B cell (primary cell): ENCODE results near the gene TRUB1. TPM values are rescaled to one million over a fixed set of nuclear protein-coding genes. Genes with fewer than 3 reads are reported as not detected.

Experiments
- ATAC-seq: fragments of 200-7000 bp; cut with Tn5 transposase; one replicate; pipeline ENCODE4 v1.10.0; 2021; ENCODE audit warnings: low read depth, mild to moderate bottlenecking, moderate number of reproducible peaks, moderate library complexity
- CTCF ChIA-PET: fragments of 350-600 bp; sonication (Branson Sonifier 250); formaldehyde crosslinking; loops from one replicate; lab custom pipeline; 2021; ENCODE audit warnings: antibody characterized with exemption, inconsistent platforms; lab: Charles Lee
- POLR2A ChIA-PET: fragments of 350-600 bp; sonication (Branson Sonifier 250); formaldehyde crosslinking; loops from one replicate; lab custom pipeline; 2021; ENCODE audit warnings: antibody characterized with exemption; lab: Charles Lee
- DNase-seq: peaks from one replicate; pipeline ENCODE4 v3.0.0; 2013
- H2AFZ ChIP-seq: 2 replicates; pipeline ENCODE4 v1.6.1; 2012; ENCODE audit warnings: mild to moderate bottlenecking, low read depth, low read length; ENCODE audit not compliant: insufficient read depth, poor library complexity, severe bottlenecking
- H3K27ac ChIP-seq, 2 donors: 1 replicate in 1 of 2; 2 replicates in 1 of 2; pipeline ENCODE4 v1.5.1; 2012 to 2013; ENCODE audit warnings: low read length in 2 of 2, mild to moderate bottlenecking in 2 of 2, moderate library complexity in 1 of 2
- H3K27me3 ChIP-seq, 4 experiments: fragments of 200-600 bp in 1 of 4; sonication (generic) in 1 of 4; replicated peaks in 1 of 4; 1 replicate in 2 of 4; 2 replicates in 2 of 4; pipeline versions ENCODE4 v1.6.1 to v1.7.0; 2013 to 2016; ENCODE audit warnings: low read length in 3 of 4, mild to moderate bottlenecking in 2 of 4, mixed read lengths in 1 of 4, moderate library complexity in 1 of 4; ENCODE audit not compliant: insufficient read depth in 4 of 4, control insufficient read depth in 3 of 4; ENCODE audit errors: control extremely low read depth in 1 of 4
- H3K36me3 ChIP-seq, 2 experiments: replicated peaks in 1 of 2; 1 replicate in 1 of 2; 2 replicates in 1 of 2; pipeline versions ENCODE4 v1.6.1 to v1.7.1; 2013; ENCODE audit warnings: low read length in 1 of 2; ENCODE audit not compliant: insufficient read depth in 2 of 2, control insufficient read depth in 1 of 2; ENCODE audit errors: control extremely low read depth in 1 of 2, extremely low read depth in 1 of 2
- H3K4me1 ChIP-seq, 2 donors: fragments of 200-600 bp in 1 of 2; sonication (generic) in 1 of 2; 1 replicate in 1 of 2; 2 replicates in 1 of 2; pipeline versions ENCODE4 v1.5.1 to v1.6.1; 2013 to 2017; ENCODE audit warnings: low read length in 2 of 2; ENCODE audit not compliant: control insufficient read depth in 2 of 2, insufficient read depth in 2 of 2
- H3K4me2 ChIP-seq: replicated peaks from 2 replicates; pipeline ENCODE3; 2012; ENCODE audit warnings: mild to moderate bottlenecking, low read depth, low read length; ENCODE audit not compliant: poor library complexity, severe bottlenecking
- H3K4me3 ChIP-seq, 5 experiments: fragments of 200-600 bp in 1 of 5; sonication (generic) in 1 of 5; 1 replicate in 3 of 5; 2 replicates in 2 of 5; pipeline versions ENCODE4 v1.5.1 to v1.7.0; 2011 to 2016; ENCODE audit warnings: low read length in 4 of 5, mild to moderate bottlenecking in 4 of 5, low read depth in 2 of 5, control low read depth in 1 of 5, moderate library complexity in 1 of 5; ENCODE audit not compliant: insufficient read depth in 1 of 5; ENCODE audit errors: control extremely low read depth in 1 of 5, extremely low read depth in 1 of 5
- H3K79me2 ChIP-seq: fragments of 200-600 bp; sonication (generic); one replicate; pipeline ENCODE4 v1.6.0; 2016; ENCODE audit warnings: low read length; ENCODE audit not compliant: control insufficient read depth, insufficient read depth
- H3K9ac ChIP-seq: fragments of 200-600 bp; sonication (generic); 2 replicates; pipeline ENCODE4 v1.6.1; 2017; ENCODE audit warnings: mild to moderate bottlenecking, low read length, moderate library complexity
- H3K9me3 ChIP-seq, 3 donors: one replicate each; pipeline versions ENCODE4 v1.6.1 to v1.7.1; 2013; ENCODE audit warnings: low read length in 2 of 3; ENCODE audit not compliant: control insufficient read depth in 2 of 3, insufficient read depth in 1 of 3; ENCODE audit errors: control extremely low read depth in 1 of 3
- H4K20me1 ChIP-seq: 2 replicates; pipeline ENCODE4 v1.6.0; 2012; ENCODE audit warnings: mild to moderate bottlenecking, low read length; ENCODE audit not compliant: insufficient read depth, control insufficient read depth, poor library complexity, severe bottlenecking
- H3K27ac Mint-ChIP-seq: one replicate; pipeline ENCODE4 v1.8.0; 2021; ENCODE audit warnings: mixed read lengths
- H3K27me3 Mint-ChIP-seq: one replicate; pipeline ENCODE4 v1.8.0; 2021; ENCODE audit warnings: mixed read lengths
- H3K4me1 Mint-ChIP-seq: one replicate; pipeline ENCODE4 v1.8.0; 2021; ENCODE audit warnings: mixed read lengths
- H3K4me3 Mint-ChIP-seq: one replicate; pipeline ENCODE4 v1.8.0; 2021; ENCODE audit warnings: mixed read lengths
- H3K9me3 Mint-ChIP-seq: one replicate; pipeline ENCODE4 v1.8.0; 2022; ENCODE audit warnings: mixed read lengths; ENCODE audit not compliant: insufficient read depth
- CTCF ChIP-seq: fragments of 200-600 bp; IDR thresholded peaks from one replicate; pipeline ENCODE4 v1.8.0; 2022; ENCODE audit warnings: antibody characterized with exemption, mild to moderate bottlenecking
- EZH2 ChIP-seq: IDR thresholded peaks from 2 replicates; pipeline ENCODE4 v1.6.1; 2012; ENCODE audit warnings: borderline replicate concordance, low read depth, mild to moderate bottlenecking, moderate library complexity, low read length; ENCODE audit not compliant: insufficient read depth, poor library complexity, severe bottlenecking
- whole genome bisulfite sequencing: methylation state at CpG from one replicate; pipeline ENCODE4 v1.1.5; 2013; ENCODE audit warnings: missing lambda C conversion rate; ENCODE audit not compliant: insufficient coverage; 5-methylcytosine and 5-hydroxymethylcytosine counted together
- intact Hi-C: fragments of 100-400 bp; cut with micrococcal nuclease; formaldehyde crosslinking; loops from one replicate; pipeline ENCODE4 v1.10.0; 2022
- polyA plus RNA-seq: library from polyadenylated mRNA; depleted of rRNA; stranded (reverse); fragments of >200 nt; gene quantifications from 2 replicates; pipeline ENCODE4 v1.2.3, GENCODE V29; 2012
- total RNA-seq, 2 donors: library from RNA; stranded (reverse); fragments of 120-200 nt in 1 of 2; gene quantifications; 1 replicate in 1 of 2; 2 replicates in 1 of 2; pipeline versions ENCODE4 v1.2.3 to v1.2.4, GENCODE V29; 2013 to 2022

The TRUB1 gene
- total and polyA plus RNA-seq, 2 donors (not counting 1 experiment from before 2014, with no cell fraction given): 6.5 to 15.7 TPM

DNA sequence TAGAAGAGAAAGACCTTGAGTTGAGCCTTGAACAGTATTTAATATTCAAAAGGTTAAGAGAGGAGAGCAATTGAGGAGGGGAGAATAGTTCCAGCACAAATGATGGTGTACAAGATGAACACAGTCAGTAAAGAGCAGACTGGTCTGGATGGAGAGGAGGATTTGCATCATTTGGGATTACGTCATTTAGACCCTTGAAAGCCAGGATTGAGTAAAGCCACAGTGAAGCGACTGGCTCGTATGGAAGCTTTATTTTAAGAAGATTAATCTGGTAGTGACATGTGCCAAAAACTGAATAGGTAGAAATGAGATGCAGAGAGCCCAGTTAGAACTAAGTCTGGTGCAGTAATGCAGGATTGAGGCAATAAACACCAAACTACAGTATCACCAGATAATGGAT lies 52.6 kb downstream of the TRUB1 start:
- H3K4me3 ChIP-seq: no peak overlapping the region
- WGBS: 100% methylated on average over 1 of the region's 3 CpGs
- no peaks in the 10 kb centered on the region for H3K4me1 ChIP-seq

GRCh38 chr10:114990991-114991390 lies 53.0 kb downstream of the TRUB1 start:
- Histone ChIP-seq H3K79me2 (no peaks in the 10 kb centered on the region), H3K9me3 (no peaks in the 10 kb centered on the region), H3K9ac (no peak overlapping the region), H3K36me3 (no peaks in the 10 kb centered on the region), H4K20me1 (no peaks in the 10 kb centered on the region), H3K27ac (no peak overlapping the region), H3K27me3 (no peaks in the 10 kb centered on the region), H3K4me2 (no peak overlapping the region), H3K4me3 (no peak overlapping the region), H3K4me1 (no peaks in the 10 kb centered on the region), H2AFZ (no peak overlapping the region)
- H3K4me1 Mint-ChIP-seq: no peaks in the 10 kb centered on the region
- H3K27ac Mint-ChIP-seq: no peak overlapping the region
- intact Hi-C loops: no loop called here
- peaks cover 7% of the 10 kb centered on the region for H3K9me3 Mint-ChIP-seq
- CTCF ChIA-PET: no interaction called here
- TF ChIP-seq CTCF: no peak
- TF ChIP-seq EZH2: no peak
- DNase-seq (no peak), ATAC-seq (no peak)
- POLR2A ChIA-PET: no interaction called here
- no peaks in the 10 kb centered on the region for H3K27me3 Mint-ChIP-seq
- H3K4me3 Mint-ChIP-seq: no peak overlapping the region
- 90% methylated on average over 2 of the region's 4 CpGs for WGBS

More for the DNA sequence above, 52.6 kb downstream of the TRUB1 start:
- Histone ChIP-seq H3K27me3 (no peaks in the 10 kb centered on the region), H3K9me3 (no peaks in the 10 kb centered on the region), H2AFZ (no peak overlapping the region), H3K9ac (no peak overlapping the region), H3K79me2 (no peaks in the 10 kb centered on the region), H4K20me1 (no peaks in the 10 kb centered on the region), H3K27ac (no peak overlapping the region), H3K36me3 (no peaks in the 10 kb centered on the region), H3K4me2 (no peak overlapping the region)
- CTCF ChIA-PET: no interaction called here
- POLR2A ChIA-PET: no interaction called here
- no peak overlapping the region for H3K4me3 Mint-ChIP-seq
- no peak for ATAC-seq
- TF ChIP-seq CTCF: no peak
- TF ChIP-seq EZH2: no peak
- intact Hi-C loops: no loop called here
- no peak overlapping the region for H3K27ac Mint-ChIP-seq
- no peaks in the 10 kb centered on the region for H3K27me3 Mint-ChIP-seq
- no peak for DNase-seq
- no peaks in the 10 kb centered on the region for H3K4me1 Mint-ChIP-seq
- peaks cover 8% of the 10 kb centered on the region for H3K9me3 Mint-ChIP-seq
